Stimulated activated CD8-positive, alpha-beta memory T cell treated with anti-CD3 and anti-CD28 coated beads, Interleukin-7, amount 100 ng/mL, for 1 hour (primary cell): ENCODE measurements around the gene DAGLA.

ENCODE experiments used
- DNase-seq, 2 donors: peaks; one replicate each; pipeline ENCODE4 v3.0.0-alpha.2; 2020; ENCODE audit warnings: low read depth in 2 of 2

The DAGLA gene

GRCh38 chr11:61709572-61709971, 29.4 kb downstream of the DAGLA start:
- no peak for DNase-seq

- no peak for DNase-seq
These were observed 29.8 kb downstream of the DAGLA start for GRCh38 chr11:61710019-61710418.

- no peak for DNase-seq
These were observed 30.8 kb downstream of the DAGLA start for GRCh38 chr11:61711037-61711436.

- DNase-seq = no peak
These were observed 31.3 kb downstream of the DAGLA start for GRCh38 chr11:61711498-61711897.

- DNase-seq = no peak
These were observed 32.1 kb downstream of the DAGLA start for GRCh38 chr11:61712314-61712713.

- no peak for DNase-seq
These were observed 32.7 kb downstream of the DAGLA start for GRCh38 chr11:61712846-61713245.

- DNase-seq = no peak
These were observed 33.3 kb downstream of the DAGLA start for GRCh38 chr11:61713464-61713863.

- no peak for DNase-seq
These were observed 33.7 kb downstream of the DAGLA start for GRCh38 chr11:61713906-61714305.

- DNase-seq = no peak
These were observed 34.1 kb downstream of the DAGLA start for GRCh38 chr11:61714316-61714715.

GRCh38 chr11:61714916-61715315, 34.7 kb downstream of the DAGLA start:
- no peak for DNase-seq

GRCh38 chr11:61715867-61716266, 35.7 kb downstream of the DAGLA start:
- DNase-seq = no peak

- no peak for DNase-seq
These were observed 36.5 kb downstream of the DAGLA start for GRCh38 chr11:61716478-61717285.

- no peak for DNase-seq
These were observed 37.3 kb downstream of the DAGLA start for GRCh38 chr11:61717286-61718033.

GRCh38 chr11:61718046-61718531, 37.9 kb downstream of the DAGLA start:
- DNase-seq = no peak

GRCh38 chr11:61718621-61719302, 38.6 kb downstream of the DAGLA start:
- DNase-seq = no peak

- no peak for DNase-seq
These were observed 39.8 kb downstream of the DAGLA start for GRCh38 chr11:61719978-61720377.

GRCh38 chr11:61720597-61720996, 40.4 kb downstream of the DAGLA start:
- no peak for DNase-seq

- DNase-seq = no peak
These were observed 44.2 kb downstream of the DAGLA start for GRCh38 chr11:61724437-61724836.

- DNase-seq = no peak
These were observed 45.6 kb downstream of the DAGLA start for GRCh38 chr11:61725781-61726231.

- DNase-seq = no peak
These were observed 46.6 kb downstream of the DAGLA start for GRCh38 chr11:61726775-61727174.

GRCh38 chr11:61727401-61727811, 47.2 kb downstream of the DAGLA start:
- DNase-seq = no peak
